Spleen (tissue), 11 donors: Measurements from ENCODE around the gene RIMS1. TPM values are rescaled to one million over a fixed set of nuclear protein-coding genes. Genes with fewer than 3 reads are reported as not detected.

Experiments
- DNase-seq: peaks from one replicate; pipeline ENCODE4 v3.0.0-alpha.2; 2020
- H3K27ac ChIP-seq, 8 donors: fragments of 200-600 bp; sonication (generic) in 7 of 8; 1 replicate in 4 of 8; 2 replicates in 4 of 8; pipeline versions ENCODE4 v1.5.0 to v1.8.0; 2016 to 2021; ENCODE audit warnings: inconsistent platforms in 4 of 8, mild to moderate bottlenecking in 4 of 8, moderate library complexity in 1 of 8
- H3K27me3 ChIP-seq, 7 donors: fragments of 200-600 bp; sonication (generic) in 6 of 7; replicated peaks in 1 of 7; 1 replicate in 4 of 7; 2 replicates in 3 of 7; pipeline versions ENCODE4 v1.5.0 to v1.8.0; 2016 to 2021; ENCODE audit warnings: inconsistent platforms in 3 of 7, mild to moderate bottlenecking in 1 of 7
- H3K36me3 ChIP-seq, 6 donors: fragments of 200-600 bp; sonication (generic) in 5 of 6; 1 replicate in 4 of 6; 2 replicates in 2 of 6; pipeline versions ENCODE4 v1.5.0 to v1.8.0; 2016 to 2021; ENCODE audit warnings: inconsistent platforms in 2 of 6
- H3K4me1 ChIP-seq, 6 donors: fragments of 200-600 bp; sonication (generic) in 5 of 6; 1 replicate in 3 of 6; 2 replicates in 3 of 6; pipeline versions ENCODE4 v1.5.0 to v1.8.0; 2016 to 2021; ENCODE audit warnings: inconsistent platforms in 3 of 6
- H3K4me3 ChIP-seq, 8 donors: fragments of 200-600 bp; sonication (generic) in 7 of 8; 1 replicate in 4 of 8; 2 replicates in 4 of 8; pipeline versions ENCODE4 v1.5.0 to v1.8.0; 2016 to 2021; ENCODE audit warnings: inconsistent platforms in 4 of 8, mild to moderate bottlenecking in 4 of 8, moderate library complexity in 2 of 8
- H3K9me3 ChIP-seq, 8 donors: fragments of 200-600 bp; sonication (generic) in 7 of 8; 1 replicate in 4 of 8; 2 replicates in 4 of 8; pipeline versions ENCODE4 v1.5.0 to v1.8.0; 2016 to 2021; ENCODE audit warnings: inconsistent platforms in 4 of 8
- CTCF ChIP-seq, 11 experiments: fragments of 200-600 bp in 7 of 11; fragments of 450-650 bp in 4 of 11; sonication (generic) in 4 of 11; IDR thresholded peaks in 8 of 11; conservative IDR thresholded peaks in 3 of 11; 1 replicate in 7 of 11; 2 replicates in 4 of 11; pipeline versions ENCODE4 v1.4.0 to v1.8.0; 2016 to 2021; ENCODE audit warnings: antibody characterized with exemption in 11 of 11, inconsistent platforms in 4 of 11, mild to moderate bottlenecking in 1 of 11
- POLR2A ChIP-seq, 3 donors: fragments of 450-650 bp; IDR thresholded peaks; one replicate each; pipeline ENCODE4 v1.5.1; 2017; ENCODE audit warnings: antibody characterized with exemption in 3 of 3, mild to moderate bottlenecking in 1 of 3
- POLR2AphosphoS5 ChIP-seq, 3 donors: sonication (generic); formaldehyde crosslinking; IDR thresholded peaks; one replicate each; pipeline ENCODE4 v1.5.1; 2017; ENCODE audit warnings: antibody characterized with exemption in 3 of 3
- WGBS, 5 donors: extraction: QIAGEN DNeasy Blood & Tissue Kit in 3 of 5; methylation state at CpG; one replicate each; pipeline versions ENCODE4 v1.1.5 to v1.1.7; 2013 to 2018; 5-methylcytosine and 5-hydroxymethylcytosine counted together
- intact Hi-C: fragments of 100-400 bp; cut with DNase I; formaldehyde crosslinking; loops from one replicate; pipeline ENCODE4 v1.15.0; 2023; ENCODE audit warnings: low total_unique reads
- polyA plus RNA-seq, 3 donors: library from polyadenylated mRNA; stranded (reverse); fragments of 200-250 nt; gene quantifications; one replicate each; pipeline ENCODE4 v1.2.1, GENCODE V29; 2013
- total RNA-seq, 7 donors: library from RNA; depleted of rRNA in 3 of 7; stranded (reverse); fragments of >200 nt in 3 of 7; fragmentation: NEBNext Ultra II Directional in 4 of 7; extraction: Animal tissue kit (Norgen Biotek cat#: 25700) in 4 of 7; gene quantifications; one replicate each; pipeline versions ENCODE4 v1.1.0 to v1.2.1, GENCODE V29; 2016 to 2021
- donor health status: healthy with polysubstance abuse.
- donor health status: DM: no; HTN: no; CAD: no; lungs with moderate emphysema.
- donor health status: DM: no; HTN: no; CAD: no.
- donor health status: Bipolar disorder and iron deficiency.
- donor health status: healthy.
- donor health status: DM: no; HTN: no; CAD: no.
- donor health status: DM: yes; HTN: yes; CAD: no.

The RIMS1 gene
- total and polyA plus RNA-seq, 10 donors, result not detected

DNA sequence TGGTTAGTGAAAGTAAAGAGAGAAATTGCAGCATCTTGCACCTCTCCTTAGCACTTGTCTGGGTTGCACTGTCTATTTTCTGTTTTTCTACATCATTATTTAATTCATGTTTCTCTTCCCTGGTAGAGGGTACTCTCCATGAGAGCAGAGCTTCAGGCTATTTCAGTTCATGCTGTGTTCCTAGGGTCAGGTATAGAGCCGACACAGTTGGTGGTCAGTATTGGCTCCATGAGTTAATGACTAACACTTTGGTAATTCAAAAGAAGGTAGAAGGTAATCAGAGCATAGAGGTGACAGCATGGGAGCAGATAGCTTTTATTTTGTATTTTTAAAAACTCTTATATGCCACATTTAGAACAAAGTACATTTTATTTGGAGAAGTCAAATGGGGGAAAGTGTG is 42.7 kb downstream of the RIMS1 start:
- WGBS, 5 donors, result 70 to 83% (median 78%) methylated on average over 1 of the region's 1 CpG
- Histone ChIP-seq H3K9me3 (no peaks in the 10 kb centered on the region), H3K36me3 (no peaks in the 10 kb centered on the region), H3K27ac (no peak overlapping the region), H3K27me3 (no peaks in the 10 kb centered on the region), H3K4me3 (no peak overlapping the region), H3K4me1 (no peaks in the 10 kb centered on the region)
- TF ChIP-seq POLR2A (IDR thresholded peaks at IDR 0.05) (no peak), CTCF (IDR thresholded peaks at IDR 0.05 in 8 of 11, conservative IDR thresholded peaks at IDR 0.05 in 3 of 11) (no peak), POLR2AphosphoS5 (IDR thresholded peaks at IDR 0.05) (no peak)
- intact Hi-C loops, result no loop called here
- no peak for DNase-seq

GRCh38 chr6:71933881-71934280 is 47.5 kb downstream of the RIMS1 start:
- no peak for DNase-seq
- 79 to 86% (median 79%) methylated on average over 1 of the region's 1 CpG for WGBS, 5 donors
- intact Hi-C loops, result no loop called here

DNA sequence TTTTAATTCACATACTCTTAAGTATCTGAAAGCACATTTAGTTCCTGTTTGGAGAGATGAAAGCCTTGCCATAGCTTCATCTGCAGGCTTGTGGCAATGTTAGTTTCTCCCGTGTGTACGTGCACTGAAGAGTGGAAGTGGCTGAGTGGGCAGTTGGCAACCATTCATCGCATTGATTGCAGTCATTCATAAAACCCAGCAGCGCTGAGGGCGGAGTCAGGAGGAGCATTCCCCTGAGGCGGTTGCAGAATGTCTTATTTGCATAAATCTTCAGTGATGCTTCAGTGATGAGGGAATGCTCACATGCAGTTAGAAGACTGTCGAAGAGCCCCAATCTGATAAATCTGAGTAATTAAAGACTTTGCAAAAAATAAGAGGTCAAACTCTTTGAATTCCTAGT is 79.1 kb downstream of the RIMS1 start:
- intact Hi-C loops, result no loop called here
- 69 to 82% (median 73%) methylated on average over 7 of the region's 7 CpGs for WGBS, 5 donors
- DNase-seq, result no peak
- Histone ChIP-seq H3K36me3 (no peaks in the 10 kb centered on the region), H3K4me1 (no peaks in the 10 kb centered on the region), H3K27ac (no peak overlapping the region), H3K27me3 (no peaks in the 10 kb centered on the region), H3K4me3 (no peak overlapping the region), H3K9me3 (no peaks in the 10 kb centered on the region)
- TF ChIP-seq POLR2A (IDR thresholded peaks at IDR 0.05), result no peak
- TF ChIP-seq POLR2AphosphoS5 (IDR thresholded peaks at IDR 0.05), result no peak
- no peak for TF ChIP-seq CTCF (IDR thresholded peaks at IDR 0.05 in 8 of 11, conservative IDR thresholded peaks at IDR 0.05 in 3 of 11)

More at GRCh38 chr6:71933881-71934280, 47.5 kb downstream of the RIMS1 start:
- H3K4me1 ChIP-seq, result no peaks in the 10 kb centered on the region
- H3K4me3 ChIP-seq, result no peak overlapping the region
- H3K27ac ChIP-seq, result no peak overlapping the region
- no peaks in the 10 kb centered on the region for H3K27me3 ChIP-seq
- TF ChIP-seq CTCF (IDR thresholded peaks at IDR 0.05 in 8 of 11, conservative IDR thresholded peaks at IDR 0.05 in 3 of 11) (no peak), POLR2A (IDR thresholded peaks at IDR 0.05) (no peak), POLR2AphosphoS5 (IDR thresholded peaks at IDR 0.05) (no peak)
- H3K36me3 ChIP-seq, result no peaks in the 10 kb centered on the region
- H3K9me3 ChIP-seq, result peaks cover 0 to 13% (median 10%) of the 10 kb centered on the region in 8 donors

- Histone ChIP-seq H3K27ac (no peak overlapping the region), H3K9me3 (no peaks in the 10 kb centered on the region), H3K36me3 (no peaks in the 10 kb centered on the region), H3K27me3 (no peaks in the 10 kb centered on the region), H3K4me1 (no peaks in the 10 kb centered on the region), H3K4me3 (no peak overlapping the region)
- no peak for DNase-seq
- WGBS, 5 donors, result 77 to 89% (median 79%) methylated on average over 5 of the region's 5 CpGs
- intact Hi-C loops, result no loop called here
- TF ChIP-seq POLR2AphosphoS5 (IDR thresholded peaks at IDR 0.05), result no peak
- TF ChIP-seq POLR2A (IDR thresholded peaks at IDR 0.05), result no peak
- TF ChIP-seq CTCF (IDR thresholded peaks at IDR 0.05 in 8 of 11, conservative IDR thresholded peaks at IDR 0.05 in 3 of 11), result no peak
Observed at GRCh38 chr6:71967436-71967835, 81.1 kb downstream of the RIMS1 start.
